IPS DF 4.7 (cell line): Measurements from ENCODE around the gene CHAF1A.

Source experiments
- DNase-seq: peaks from one replicate; pipeline ENCODE4 v3.0.0-alpha.2; 2013; ENCODE audit warnings: low spot score; ENCODE audit errors: extremely low read depth

CHAF1A gene

DNA sequence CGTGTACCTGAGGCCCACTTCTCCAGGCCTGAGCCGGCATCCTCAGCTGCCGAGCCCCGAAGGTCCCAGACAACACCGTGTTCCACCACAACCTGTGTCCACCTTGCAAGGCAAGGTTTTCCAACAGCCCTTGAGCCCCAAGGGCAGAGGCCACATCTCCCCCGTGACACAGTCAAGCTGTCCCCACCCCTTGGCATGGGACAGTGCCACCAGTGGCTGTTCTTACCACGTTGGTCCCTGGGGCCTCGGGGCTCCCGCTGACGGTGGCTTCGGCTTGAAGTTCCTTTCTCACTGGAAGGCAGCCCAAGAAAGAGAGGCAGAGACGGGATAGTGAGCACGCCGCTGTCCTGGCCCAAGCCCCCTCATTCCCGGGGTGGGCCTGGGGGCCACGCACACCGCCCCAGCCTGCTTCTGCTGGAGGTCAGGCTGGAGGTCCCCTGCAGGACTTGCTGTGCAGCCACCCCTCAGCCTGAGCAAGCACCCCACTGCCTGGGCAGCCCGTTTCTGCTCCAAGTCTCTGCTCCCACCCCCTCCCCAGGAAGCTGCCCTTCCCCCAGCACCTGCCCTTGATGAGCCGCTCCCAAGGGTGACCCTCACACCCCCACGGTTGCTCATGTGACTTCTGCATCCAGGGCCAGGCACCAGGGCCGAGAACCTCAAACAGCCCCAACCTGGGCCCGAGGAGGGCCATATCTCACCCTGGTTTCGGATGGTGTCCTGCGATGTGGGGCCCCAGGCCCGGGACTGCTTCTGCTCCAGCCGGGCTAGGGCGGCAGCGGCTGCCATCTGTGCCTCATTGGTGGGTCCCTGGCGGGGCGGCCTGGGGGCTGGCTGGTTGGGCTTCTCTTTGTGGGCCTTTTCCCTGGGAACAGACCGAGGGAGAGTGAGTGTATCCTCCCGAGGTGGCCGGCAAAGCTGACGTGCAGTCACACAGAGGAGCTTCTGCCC is 51.1 kb downstream of the CHAF1A start:
- DNase-seq: no peak

DNA sequence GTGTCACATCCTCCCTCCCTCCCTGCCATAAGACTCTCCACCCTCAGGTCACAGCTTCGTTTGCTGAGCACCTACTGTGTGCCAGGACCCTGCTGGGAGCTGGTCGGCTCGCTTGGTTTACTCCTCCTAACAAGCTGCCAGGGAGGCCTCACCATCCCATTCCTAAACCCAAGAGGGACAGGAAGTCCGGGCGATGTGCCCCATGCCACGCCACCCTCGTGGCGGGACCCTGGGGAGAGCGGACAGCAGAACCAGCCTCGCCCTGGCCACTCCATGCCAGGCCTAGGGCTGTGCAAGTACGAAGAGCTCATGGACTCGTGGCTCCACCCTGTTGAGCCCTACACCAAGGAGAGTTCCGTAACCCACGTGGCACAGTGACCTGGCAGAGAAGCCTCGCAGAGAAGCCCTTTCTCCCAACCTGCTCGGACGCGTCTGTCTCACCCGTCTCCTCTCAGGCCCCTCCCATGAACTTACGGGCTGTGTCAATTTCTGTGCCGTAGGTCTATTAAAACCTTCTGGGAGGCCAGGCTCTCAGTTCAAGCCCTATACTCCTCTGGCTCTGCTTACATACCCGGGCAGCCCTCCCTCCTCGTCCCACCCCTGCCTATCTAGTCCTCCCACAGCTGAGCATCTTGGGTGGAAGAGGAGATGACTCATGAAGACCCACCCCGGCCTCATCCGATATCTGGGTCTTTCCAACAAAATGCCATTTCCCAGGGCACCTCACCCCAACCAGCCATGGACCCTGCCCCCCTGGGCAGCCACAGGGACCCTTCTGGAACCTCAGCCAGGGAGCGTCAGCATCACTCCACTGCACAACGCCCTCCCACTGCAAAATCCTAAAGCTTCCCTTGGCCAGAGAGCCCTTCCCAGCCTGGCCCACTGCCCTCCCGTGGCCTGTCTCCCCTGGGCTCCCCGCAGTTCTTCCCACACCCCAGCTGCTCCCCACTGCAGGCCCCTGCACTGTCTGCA is 52.6 kb downstream of the CHAF1A start:
- DNase-seq: no peak

- no peak for DNase-seq
Observed at GRCh38 chr19:4455719-4456475, 53.5 kb downstream of the CHAF1A start.

DNA sequence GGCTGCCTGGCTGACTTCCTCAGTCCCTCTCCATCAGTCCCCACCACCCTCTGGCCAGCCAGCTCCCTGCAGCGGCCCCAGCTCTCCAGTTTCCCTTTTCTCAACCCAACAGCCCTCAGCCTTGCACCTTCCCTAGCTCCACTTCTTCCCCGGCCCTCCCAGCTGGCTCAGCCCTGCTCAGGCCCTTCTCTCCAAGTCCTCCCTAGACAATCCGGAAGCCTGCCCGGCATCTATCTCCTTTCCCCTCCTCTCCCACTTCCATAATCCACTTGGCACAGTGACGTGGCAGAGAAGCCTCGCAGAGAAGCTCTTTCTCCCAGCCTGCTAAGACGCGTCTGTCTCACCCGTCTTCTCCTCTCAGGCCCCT is 54.0 kb downstream of the CHAF1A start:
- DNase-seq: no peak

DNA sequence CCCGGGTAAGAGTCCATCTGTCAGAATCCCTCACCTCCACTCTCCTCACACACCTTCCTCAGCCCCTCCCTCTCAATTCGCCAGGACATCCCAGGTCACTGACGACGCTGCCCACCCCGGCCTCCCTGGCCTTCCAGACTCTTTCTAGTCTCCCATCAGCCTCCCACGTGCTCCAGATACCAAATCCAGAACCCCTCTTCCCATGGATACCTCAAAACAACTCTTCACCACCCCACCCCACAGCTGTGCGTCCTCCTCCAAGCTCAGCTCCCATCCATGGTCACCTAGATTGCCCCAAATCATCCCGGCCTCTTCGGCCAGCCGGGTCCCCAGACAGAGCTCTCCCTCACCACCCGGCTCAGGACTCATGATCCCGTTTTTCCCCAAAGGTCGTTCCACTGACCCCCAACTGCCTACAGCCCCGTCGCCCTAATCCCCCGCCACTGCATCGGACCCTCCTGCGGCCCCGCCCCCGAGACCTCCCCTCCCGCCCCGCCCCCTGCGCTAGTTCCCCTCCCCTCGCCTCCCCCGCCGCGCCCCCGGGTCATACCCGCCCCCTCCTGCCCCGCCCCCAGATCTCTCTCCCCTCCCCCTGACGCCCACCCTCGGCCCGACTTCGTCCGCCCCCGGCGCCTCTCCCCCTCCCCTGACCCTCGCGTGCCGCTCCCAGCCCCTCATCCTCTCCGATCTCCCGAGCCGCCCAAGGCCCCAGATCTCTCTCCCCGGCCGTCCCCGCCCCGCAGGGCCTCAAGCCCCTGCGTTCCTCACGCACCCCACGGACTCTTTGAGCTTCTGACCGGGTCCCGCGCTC is 54.6 kb downstream of the CHAF1A start:
- DNase-seq: no peak

- peak; percentile 88 for DNase-seq
Observed at GRCh38 chr19:4457654-4458395, 55.4 kb downstream of the CHAF1A start, which contains the start of gene UBXN6. Gene UBXN6, minus strand, starts transcription at chr19:4457794. Its CDS starts 97 bp downstream, at chr19:4457697.

GRCh38 chr19:4464815-4465581 is 62.6 kb downstream of the CHAF1A start:
- no peak for DNase-seq

- DNase-seq: no peak
Observed at GRCh38 chr19:4467835-4468234, 65.4 kb downstream of the CHAF1A start.

GRCh38 chr19:4471403-4472173 is 69.1 kb downstream of the CHAF1A start:
- DNase-seq: peak; percentile 100

DNA sequence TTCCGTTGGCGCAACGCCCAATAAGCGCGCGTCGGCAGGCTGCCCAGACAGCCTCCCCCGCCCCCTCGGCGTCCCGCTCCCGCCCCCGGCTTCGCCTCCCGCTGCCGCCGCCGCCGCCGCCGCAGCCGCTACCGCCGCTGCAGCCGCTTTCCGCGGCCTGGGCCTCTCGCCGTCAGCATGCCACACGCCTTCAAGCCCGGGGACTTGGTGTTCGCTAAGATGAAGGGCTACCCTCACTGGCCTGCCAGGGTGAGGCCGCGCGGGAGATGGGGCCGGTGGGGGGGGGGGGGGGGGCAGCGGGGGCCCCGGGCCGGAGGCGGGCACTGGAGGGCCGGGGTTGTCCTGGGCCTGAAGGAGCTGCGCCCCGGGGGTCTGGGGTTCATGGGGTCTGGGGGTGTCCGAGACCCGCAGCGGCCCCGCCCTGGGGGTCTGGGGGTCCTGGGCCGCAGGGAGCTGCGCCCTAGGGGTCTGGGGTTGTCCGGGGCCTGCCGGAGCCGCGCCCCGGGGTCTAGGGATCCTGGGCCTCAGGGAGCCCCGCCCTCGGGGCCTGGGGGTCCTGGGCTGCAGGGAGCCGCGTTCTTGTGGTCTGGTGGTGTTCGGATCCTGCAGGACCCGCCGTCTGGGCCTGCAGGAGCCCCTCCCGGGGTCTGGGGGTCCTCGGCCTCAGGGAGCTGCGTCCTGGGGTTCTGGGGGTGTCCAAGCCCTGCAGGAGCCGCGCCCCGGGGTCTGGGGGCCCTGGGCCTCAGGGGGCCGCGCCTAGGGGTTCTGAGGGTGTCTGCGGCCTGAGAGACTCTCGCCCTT is 69.9 kb downstream of the CHAF1A start, which contains the start of gene HDGFL2:
Gene HDGFL2, plus strand, starts transcription at position 124 of the 801 bp plus-strand sequence. Its CDS starts 54 bp downstream, at position 178.
- no peak for DNase-seq

DNA sequence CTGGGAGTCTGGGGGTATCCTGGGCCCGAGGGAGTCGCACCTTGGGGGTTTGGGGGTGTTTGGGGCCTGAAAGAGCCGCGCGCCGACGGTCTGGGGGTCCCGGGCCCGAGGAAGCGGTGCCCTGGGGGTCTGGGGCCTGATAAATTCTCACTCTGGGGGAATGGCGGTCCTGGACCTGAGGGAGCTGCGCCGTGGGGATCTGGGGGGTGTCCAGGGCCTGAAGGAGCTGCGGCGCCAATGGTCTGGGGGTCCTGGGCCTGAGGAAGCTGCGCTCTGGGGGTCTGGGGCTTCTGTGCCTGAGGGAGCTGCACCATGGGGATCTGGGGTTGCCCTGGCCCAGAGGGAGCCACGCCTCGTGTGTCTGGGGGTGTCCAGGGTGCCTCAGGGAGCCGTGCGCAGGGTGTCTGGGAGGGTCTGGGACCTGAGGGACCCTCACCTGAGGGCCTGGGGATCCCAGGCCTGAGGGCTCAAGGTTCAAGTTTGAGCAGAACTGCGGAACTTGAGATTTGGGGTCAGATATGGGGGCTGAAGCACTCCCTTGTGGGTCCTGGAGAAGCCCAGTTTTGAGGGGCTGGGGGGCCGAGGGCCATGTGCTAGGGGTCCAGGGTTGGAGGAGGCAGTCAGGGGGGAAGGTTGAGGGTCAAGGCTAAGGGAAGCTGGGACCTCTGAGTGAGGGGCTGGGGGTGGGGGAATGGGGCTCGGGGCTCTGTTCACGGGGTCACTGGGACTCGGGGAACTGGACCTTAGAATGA is 70.7 kb downstream of the CHAF1A start:
- no peak for DNase-seq

- no peak for DNase-seq
Observed at GRCh38 chr19:4473763-4474513, 71.5 kb downstream of the CHAF1A start.

GRCh38 chr19:4474514-4475022 is 72.1 kb downstream of the CHAF1A start:
- peak; percentile 56 for DNase-seq

DNA sequence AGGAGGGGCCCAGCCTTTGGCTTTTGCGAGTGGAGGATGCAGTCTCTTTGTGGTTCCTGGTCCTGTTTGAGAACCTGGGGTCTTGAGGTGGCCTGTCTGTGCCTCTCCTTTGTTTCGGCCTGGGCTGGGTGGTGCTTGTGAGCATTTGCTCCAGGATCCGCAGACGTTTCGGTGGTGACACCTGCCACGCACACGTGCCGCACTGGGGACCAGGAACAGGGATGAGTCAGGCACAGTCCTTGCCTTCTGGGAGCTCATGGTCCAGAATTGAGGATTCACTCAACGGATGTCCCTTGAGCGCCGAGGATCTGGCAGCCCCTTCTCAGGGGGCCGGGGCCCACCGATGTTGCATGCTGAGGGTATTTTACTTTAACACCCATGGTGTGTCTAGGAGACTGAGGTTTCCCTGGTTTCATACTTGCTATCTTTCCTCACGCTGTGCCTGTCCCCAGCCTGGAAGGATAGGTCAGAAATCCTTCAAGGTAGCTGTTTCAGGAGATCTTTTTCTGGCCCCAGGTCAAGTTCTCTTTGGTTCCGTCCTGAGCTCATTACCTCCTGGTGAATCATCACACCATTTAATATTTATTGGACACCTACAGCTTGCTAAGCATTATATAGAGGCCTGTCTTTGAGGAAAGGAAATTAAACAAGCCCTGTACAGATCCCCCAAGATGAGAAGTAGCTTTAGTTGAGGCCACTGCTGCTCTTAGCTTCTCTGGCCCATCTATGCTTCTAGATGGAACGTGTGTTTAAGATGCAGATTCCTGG is 74.8 kb downstream of the CHAF1A start:
- no peak for DNase-seq
